HG03342 (cell line): Measurements from ENCODE around the gene ETV7.
"Not testable (repeated sequence)": the region's sequence is repeated elsewhere in the genome, so short reads cannot be mapped to it uniquely, and the experiment has no call there.

Experiments used
- ATAC-seq: cut with Tn5 transposase; IDR thresholded peaks from one replicate; pipeline ENCODE4 v1.9.1; 2021; ENCODE audit warnings: mild to moderate bottlenecking, moderate library complexity; ENCODE audit not compliant: unreplicated experiment

The ETV7 gene

GRCh38 chr6:36343109-36343680, 44.3 kb downstream of the ETV7 start:
- ATAC-seq, result no peak

GRCh38 chr6:36340618-36341454, 46.6 kb downstream of the ETV7 start:
- ATAC-seq, result no peak

GRCh38 chr6:36340306-36340617, 47.2 kb downstream of the ETV7 start:
- no peak for ATAC-seq

- no peak for ATAC-seq
Observed at GRCh38 chr6:36339146-36339545, 48.3 kb downstream of the ETV7 start.

GRCh38 chr6:36338223-36338622, 49.2 kb downstream of the ETV7 start:
- not testable (repeated sequence) for ATAC-seq

- no peak for ATAC-seq
Observed at GRCh38 chr6:36337814-36338213, 49.7 kb downstream of the ETV7 start.

- ATAC-seq, result no peak
Observed at GRCh38 chr6:36336779-36337241, 50.7 kb downstream of the ETV7 start, which contains the start of gene BNIP5. BNIP5 (minus strand) TSS chr6:36336888; CDS start chr6:36330690, 6,198 bp downstream.

- no peak for ATAC-seq
Observed at GRCh38 chr6:36336208-36336710, 51.2 kb downstream of the ETV7 start.

GRCh38 chr6:36335465-36336207, 51.8 kb downstream of the ETV7 start:
- no peak for ATAC-seq

GRCh38 chr6:36334832-36335459, 52.5 kb downstream of the ETV7 start:
- ATAC-seq, result no peak

GRCh38 chr6:36333931-36334725, 53.3 kb downstream of the ETV7 start:
- ATAC-seq, result no peak

GRCh38 chr6:36333171-36333895, 54.1 kb downstream of the ETV7 start:
- ATAC-seq, result no peak

GRCh38 chr6:36331381-36331780, 56.1 kb downstream of the ETV7 start:
- ATAC-seq, result no peak

- ATAC-seq, result no peak
Observed at GRCh38 chr6:36330366-36330765, 57.1 kb downstream of the ETV7 start.

GRCh38 chr6:36329798-36330291, 57.6 kb downstream of the ETV7 start:
- no peak for ATAC-seq

GRCh38 chr6:36328600-36328999, 58.9 kb downstream of the ETV7 start:
- ATAC-seq, result no peak

GRCh38 chr6:36327919-36328236, 59.6 kb downstream of the ETV7 start:
- ATAC-seq, result no peak

- ATAC-seq, result no peak
Observed at GRCh38 chr6:36327226-36327918, 60.1 kb downstream of the ETV7 start.
